GM12892 (cell line): ENCODE measurements around the gene ABCF2.

ENCODE experiments used
- POLR2A ChIP-seq: IDR thresholded peaks from 2 replicates; pipeline ENCODE4 v1.6.1; 2011; ENCODE audit warnings: low read depth, low read length, control low read depth
- POLR2AphosphoS5 ChIP-seq: IDR thresholded peaks from 2 replicates; pipeline ENCODE4 v1.6.1; 2011; ENCODE audit warnings: low read depth, low read length, control low read depth
- TAF1 ChIP-seq: IDR thresholded peaks from 2 replicates; pipeline ENCODE4 v1.6.1; 2011; ENCODE audit warnings: low read depth, mild to moderate bottlenecking, control low read depth, low read length, borderline replicate concordance

DNA sequence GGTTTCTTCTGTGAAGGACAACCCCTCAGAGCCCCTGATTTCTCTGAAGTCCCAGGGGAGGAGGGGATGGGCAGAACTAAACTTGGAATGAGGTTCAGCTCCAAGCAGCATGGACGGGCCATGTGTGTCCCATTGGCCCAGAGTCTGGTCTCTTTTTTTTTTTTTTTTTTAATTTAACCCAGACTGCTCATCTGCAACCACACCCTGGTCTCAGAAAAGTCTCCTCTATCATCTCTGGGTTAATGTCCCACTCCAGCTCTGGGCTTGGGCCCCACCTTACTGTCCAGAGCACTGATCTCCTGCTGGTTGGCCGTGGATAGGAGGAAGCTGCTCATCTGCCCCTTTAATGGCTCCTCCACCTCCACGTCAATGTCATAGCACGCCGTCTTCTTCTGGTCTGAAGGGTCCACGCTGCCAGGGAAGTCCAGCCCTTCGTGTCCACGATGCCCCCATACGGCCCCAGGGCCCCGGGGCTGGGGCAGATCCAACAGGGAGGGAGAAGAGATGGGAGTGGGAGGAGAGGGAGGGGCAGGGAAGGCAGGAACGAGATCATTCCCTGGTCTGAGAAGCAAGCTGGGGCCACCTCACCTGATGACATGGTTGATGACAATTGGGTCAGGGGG, 12.9 kb upstream of the ABCF2 start:
- TF ChIP-seq POLR2AphosphoS5 (no peak), POLR2A (no peak), TAF1 (no peak)
